NCI-H524 treated with DMSO at 0.1 percent for 48 hours (cell line): Measurements from ENCODE around the gene XCL1.
"Not testable (repeated sequence)": the region's sequence is repeated elsewhere in the genome, so short reads cannot be mapped to it uniquely, and the experiment has no call there.

Experiments
- DNase-seq: peaks from one replicate; lab custom pipeline; 2025; lab: John Stamatoyannopoulos, UW

Gene XCL1, protein sequence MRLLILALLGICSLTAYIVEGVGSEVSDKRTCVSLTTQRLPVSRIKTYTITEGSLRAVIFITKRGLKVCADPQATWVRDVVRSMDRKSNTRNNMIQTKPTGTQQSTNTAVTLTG

GRCh38 chr1:168576245-168576688, at the start of gene XCL1:
TSS of gene XCL1 (plus strand) at chr1:168576605. CDS start at chr1:168576638, 33 bp downstream.
- DNase-seq: not testable (repeated sequence)

DNA sequence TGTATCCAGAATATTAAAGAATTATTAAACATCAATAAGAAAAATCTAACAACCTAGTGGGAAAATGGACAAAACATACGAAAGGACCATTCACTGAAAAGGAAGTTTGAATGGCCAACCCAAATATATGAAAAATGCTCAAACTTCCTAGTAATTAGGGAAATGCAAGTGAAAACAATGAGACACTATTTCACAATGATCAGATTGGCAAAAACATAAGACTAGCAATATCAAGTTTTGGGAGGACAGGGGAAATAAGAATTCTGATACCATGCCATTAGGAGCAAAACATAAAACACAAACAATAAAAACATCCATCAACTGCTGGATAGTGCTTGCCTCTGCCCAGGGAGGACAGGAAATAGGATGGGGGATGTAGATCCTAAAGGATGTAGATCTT, 46.9 kb upstream of the XCL1 start:
- no peak for DNase-seq

- no peak for DNase-seq
These were observed 44.6 kb upstream of the XCL1 start for GRCh38 chr1:168531615-168532345.

DNA sequence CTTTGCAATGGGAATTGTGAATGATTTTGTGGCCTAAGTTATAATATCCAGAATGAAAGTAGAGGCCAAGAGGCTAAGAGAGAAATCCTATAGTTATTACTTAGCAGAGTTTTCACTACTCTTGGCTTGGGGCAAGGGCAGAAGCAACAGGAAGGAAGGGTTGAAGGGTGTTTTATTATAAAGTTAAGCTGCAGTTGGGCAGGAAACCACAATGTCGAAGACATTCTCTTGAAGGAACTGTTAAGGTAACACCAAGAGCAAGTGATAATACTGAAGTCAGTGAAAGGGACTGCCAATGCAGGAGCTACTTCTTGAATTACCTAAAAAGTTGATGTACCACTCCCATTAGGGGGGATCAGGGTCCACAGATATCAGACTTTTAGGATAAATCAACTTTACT, 40.9 kb upstream of the XCL1 start:
- DNase-seq: no peak

DNA sequence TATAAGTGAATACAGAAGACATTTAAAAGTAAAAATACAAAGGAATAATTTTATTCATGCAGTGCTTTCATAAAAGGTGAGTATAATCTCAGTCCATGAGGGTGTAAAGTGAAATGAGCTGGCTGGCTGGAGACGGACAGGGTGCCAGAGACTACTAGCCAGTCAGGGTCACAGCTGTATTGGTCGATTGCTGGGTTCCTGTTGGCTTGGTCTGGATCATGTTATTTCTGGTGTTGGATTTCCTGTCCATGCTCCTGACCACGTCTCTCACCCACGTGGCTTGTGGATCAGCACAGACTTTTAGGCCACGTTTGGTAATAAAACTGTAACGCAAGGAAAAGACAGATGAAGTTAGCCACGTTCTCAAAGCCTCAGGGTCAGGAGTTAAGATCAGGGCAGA, 35.6 kb upstream of the XCL1 start:
- DNase-seq: not testable (repeated sequence)

GRCh38 chr1:168542978-168543377, 33.4 kb upstream of the XCL1 start:
- DNase-seq: not testable (repeated sequence)

DNA sequence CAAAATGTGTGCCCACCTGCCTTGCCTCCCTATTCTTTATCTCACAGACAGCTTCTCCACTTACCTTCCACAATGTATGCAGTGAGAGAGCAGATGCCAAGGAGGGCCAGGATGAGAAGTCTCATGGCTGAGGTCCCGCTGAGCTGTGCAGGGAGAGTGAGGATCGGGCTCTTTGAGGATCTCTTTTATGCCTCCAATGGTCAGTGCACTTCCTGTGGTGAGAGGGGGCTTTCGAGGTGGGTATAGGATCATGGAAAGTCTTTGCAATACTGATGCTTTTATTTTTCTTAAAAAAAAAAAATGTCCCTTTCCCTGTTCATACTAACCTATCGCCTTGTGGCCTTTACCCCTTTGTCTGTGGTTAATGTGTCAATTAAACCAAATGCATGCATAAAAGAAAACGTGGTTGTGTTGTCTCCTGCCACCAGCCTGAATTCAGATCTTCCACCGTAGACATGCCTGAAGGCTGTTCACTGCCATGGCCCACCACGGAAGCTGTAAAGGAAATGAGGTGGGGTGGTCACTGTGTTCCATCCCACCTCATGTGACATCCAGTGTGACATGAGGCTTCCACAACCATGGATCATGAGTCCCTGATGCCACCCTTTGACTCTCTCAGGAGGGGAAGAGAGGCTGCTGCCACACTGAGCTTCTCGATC, 32.4 kb upstream of the XCL1 start, which contains the start of gene XCL2:
Gene XCL2 (minus strand): TSS at position 158 of the 659 bp plus-strand sequence. CDS start 33 bp downstream, at position 125.
- DNase-seq: not testable (repeated sequence)

- not testable (repeated sequence) for DNase-seq
These were observed 30.5 kb upstream of the XCL1 start for GRCh38 chr1:168545678-168546552.

DNA sequence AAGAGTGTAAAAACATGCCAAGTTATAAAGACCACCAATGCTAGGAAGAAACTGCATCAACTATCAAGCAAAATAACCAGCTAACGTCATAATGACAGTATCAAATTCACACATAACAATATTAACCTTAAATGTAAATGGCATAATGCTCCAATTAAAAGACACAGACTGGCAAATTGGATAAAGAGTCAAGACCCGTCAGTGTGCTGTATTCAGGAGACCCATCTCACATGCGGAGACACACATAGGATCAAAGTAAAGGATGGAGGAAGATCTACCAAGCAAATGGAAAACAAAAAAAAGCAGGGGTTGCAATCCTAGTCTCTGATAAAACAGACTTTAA, 29.9 kb upstream of the XCL1 start:
- not testable (repeated sequence) for DNase-seq

GRCh38 chr1:168550971-168551370, 25.4 kb upstream of the XCL1 start:
- DNase-seq: no peak

GRCh38 chr1:168551688-168552087, 24.7 kb upstream of the XCL1 start:
- no peak for DNase-seq

- DNase-seq: no peak
These were observed 23.4 kb upstream of the XCL1 start for GRCh38 chr1:168552961-168553360.

DNA sequence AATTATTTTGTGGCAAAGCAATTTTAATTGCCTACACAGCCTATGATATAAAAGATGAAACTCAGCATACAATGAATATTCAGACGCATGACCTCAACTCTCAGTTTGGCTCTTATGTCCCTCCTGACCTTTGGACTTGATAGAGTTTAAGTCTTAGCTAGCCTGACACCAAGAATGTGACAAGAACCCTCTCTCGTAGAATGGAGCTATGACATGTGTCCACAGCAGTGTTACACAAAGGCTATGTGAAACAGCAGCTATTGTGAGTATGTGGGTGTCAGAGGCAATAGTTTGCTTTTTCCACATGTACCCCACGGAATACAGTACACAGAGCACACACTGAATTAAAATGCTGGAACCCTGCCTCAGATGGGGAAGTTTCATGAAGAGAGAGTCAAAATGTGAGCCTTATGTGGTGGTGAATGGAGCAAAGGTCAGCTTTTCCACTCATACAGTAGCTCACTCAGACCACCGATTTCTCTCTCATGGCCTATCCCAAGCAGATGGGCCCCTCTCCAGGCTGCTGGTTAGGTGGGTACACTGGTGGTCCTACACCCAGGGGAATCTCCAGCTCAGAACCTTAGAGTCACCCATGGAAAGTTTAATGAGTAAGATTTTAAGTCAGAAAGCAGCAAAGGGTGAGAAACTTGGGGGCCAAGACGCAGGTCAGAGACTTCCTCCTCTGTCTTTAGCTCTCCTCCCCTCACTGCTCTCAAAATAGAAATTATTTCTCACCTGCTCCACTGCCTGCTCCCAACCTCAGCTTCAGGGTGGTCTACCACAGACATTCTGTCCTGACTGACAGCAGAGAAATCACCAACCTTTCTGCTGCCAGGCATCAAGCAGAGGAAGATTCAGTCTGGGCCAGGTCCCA, 22.5 kb upstream of the XCL1 start:
- DNase-seq: no peak

DNA sequence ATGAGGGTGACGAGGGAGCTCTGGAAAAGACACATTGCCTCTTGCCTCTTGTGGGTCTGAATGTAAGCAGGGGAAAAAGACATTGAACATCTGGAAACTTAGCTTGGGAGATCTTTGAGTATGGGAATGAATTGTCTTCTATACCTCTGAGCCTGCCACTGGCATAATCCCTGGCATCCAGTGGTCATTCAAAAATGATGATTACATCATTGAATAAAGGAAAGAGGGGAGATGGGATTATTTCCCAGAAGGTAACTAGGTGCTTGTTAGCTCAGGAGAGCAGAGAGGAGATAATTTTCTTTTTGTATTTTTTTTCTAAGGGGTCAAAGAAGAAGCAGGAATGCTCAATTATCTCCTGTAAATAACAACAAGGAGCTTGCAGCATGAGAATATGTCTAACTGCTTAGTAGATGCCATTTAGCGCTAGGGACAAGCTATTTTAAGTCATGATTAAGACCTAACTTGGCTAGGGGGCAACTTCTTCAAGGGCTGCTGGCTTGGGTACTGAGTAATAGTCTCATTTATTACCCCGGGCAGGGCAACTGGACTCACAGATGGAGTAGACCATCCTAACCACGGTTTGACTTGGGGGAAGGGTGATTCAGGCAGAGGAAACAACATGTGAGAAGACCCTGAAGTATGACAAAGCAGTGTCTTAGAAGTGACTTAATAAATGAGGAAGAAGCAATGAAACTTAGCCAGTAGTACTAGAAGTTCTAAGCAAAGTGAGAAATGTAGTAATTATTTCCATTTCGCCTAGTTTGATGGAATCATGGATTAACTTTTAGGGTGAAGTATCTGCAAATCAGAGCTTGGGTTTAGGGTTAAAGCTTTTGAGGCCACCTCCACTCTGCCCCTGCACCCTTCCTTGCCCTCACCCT, 21.6 kb upstream of the XCL1 start:
- no peak for DNase-seq

DNA sequence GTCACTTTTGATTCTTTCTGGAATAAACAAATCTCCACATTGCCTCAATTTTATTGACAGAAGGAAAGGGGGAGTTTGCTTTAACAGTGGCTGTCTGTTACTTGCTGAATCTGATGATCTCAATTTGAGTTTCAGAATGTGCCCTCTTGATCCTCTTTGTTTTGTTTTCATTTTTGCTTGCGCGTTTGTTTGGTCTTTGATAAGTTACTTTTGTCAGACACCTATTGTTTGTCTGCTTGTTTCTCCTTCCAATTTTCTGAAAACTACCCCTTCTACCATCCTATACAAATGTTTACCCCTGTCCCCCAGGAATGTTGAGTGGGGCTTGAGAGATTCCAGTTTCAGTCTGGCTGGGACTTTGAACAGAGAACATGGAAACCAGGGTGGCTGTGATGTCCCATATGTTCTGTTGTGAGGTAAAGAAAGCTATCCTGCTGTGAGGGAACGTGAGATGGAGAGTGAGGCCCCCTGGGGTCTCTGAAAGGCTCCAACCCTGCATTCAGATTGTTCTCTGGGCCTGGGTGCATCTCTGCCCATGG, 20.8 kb upstream of the XCL1 start:
- no peak for DNase-seq

GRCh38 chr1:168556647-168557046, 19.8 kb upstream of the XCL1 start:
- DNase-seq: no peak

GRCh38 chr1:168560370-168560769, 16.0 kb upstream of the XCL1 start:
- DNase-seq: no peak

DNA sequence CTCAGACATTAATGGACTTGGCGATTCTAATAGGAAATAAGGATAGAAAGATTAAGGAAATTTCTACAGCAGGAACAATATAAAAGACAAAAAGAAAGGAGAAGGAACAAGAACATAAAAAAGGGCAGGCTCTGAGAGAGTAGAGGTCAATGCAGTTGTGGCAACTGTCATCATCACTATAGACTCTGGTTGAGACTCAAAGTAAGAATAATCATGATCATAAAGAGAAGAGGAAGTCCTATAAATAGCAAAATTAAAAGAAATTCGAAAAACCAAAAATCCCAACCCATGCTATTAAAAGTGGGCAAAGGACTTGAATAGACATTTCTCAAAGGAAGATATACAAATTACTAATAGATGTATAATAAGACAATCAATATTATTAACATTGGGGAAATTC, 14.4 kb upstream of the XCL1 start:
- DNase-seq: no peak

DNA sequence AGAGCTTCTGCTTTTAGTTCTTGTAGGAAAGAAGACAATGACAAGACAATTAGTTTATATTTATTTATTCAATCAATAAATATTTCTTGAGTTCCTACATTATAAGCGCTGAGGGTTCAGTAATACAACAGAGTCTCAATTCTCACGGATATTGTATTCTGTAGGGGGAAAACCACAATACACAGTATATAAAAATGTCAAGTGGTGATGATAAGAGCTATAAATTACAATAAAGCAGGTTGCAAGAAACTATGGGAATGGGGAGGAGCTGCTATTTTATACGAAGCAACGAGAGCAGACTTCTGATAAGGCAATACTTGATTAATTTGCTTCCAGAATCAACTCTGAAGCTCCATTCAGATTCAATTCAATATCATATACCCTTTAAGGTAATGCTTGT, 10.6 kb upstream of the XCL1 start:
- DNase-seq: no peak

DNA sequence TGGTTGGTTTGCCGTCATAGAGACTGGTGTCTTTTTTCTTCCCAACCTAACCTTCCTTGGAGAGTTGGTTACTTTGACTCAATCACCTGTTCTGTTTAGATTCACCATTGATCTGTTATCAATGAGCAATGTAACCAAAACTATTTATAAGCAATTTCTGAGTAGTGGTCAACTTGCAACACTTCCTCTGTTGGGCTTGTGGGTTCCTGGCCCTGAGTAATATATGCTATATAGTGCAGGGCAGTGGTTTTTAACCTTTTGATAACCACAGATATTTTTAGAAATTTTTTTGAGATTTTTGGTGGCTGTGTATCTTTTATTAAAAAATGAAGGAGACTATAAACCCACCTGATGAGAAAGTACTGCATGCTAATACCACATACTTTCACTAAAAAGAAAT, 9.4 kb upstream of the XCL1 start:
- DNase-seq: no peak
